NAMALWA (cell line): Measurements from ENCODE around the gene PUS3.
"Not testable (repeated sequence)": the region's sequence is repeated elsewhere in the genome, so short reads cannot be mapped to it uniquely, and the experiment has no call there.

Experiments
- DNase-seq: peaks from one replicate; pipeline ENCODE4 v3.0.0-alpha.2; 2015; ENCODE audit warnings: low spot score

Gene PUS3

GRCh38 chr11:125918140-125918840, 15.3 kb upstream of the PUS3 start:
- DNase-seq, result no peak

- no peak for DNase-seq
These were observed 13.8 kb upstream of the PUS3 start for GRCh38 chr11:125916683-125917347.

- not testable (repeated sequence) for DNase-seq
These were observed 11.6 kb upstream of the PUS3 start for GRCh38 chr11:125914601-125915000.

- DNase-seq, result no peak
These were observed 7.3 kb upstream of the PUS3 start for GRCh38 chr11:125910226-125910849.

GRCh38 chr11:125904678-125905077, 1.7 kb upstream of the PUS3 start:
- no peak for DNase-seq

- DNase-seq, result no peak
These were observed 979 bp upstream of the PUS3 start, which contains the start of gene DDX25 for GRCh38 chr11:125903711-125904659. Gene DDX25 (plus strand): TSS chr11:125904508. CDS start chr11:125904518, 10 bp downstream.

GRCh38 chr11:125902277-125902926, 604 bp downstream of the PUS3 start:
- no peak for DNase-seq

GRCh38 chr11:125901872-125902271, 1.1 kb downstream of the PUS3 start:
- no peak for DNase-seq

- no peak for DNase-seq
These were observed 10.0 kb downstream of the PUS3 start for GRCh38 chr11:125892994-125893393.

- no peak for DNase-seq
These were observed 10.9 kb downstream of the PUS3 start for GRCh38 chr11:125892071-125892470.

GRCh38 chr11:125890447-125891100, 12.4 kb downstream of the PUS3 start:
- no peak for DNase-seq

GRCh38 chr11:125887373-125888324, 15.4 kb downstream of the PUS3 start, which contains the start of gene HYLS1:
Gene HYLS1 (plus strand): TSS chr11:125887668. CDS start chr11:125899369, 11,701 bp downstream.
- peak; percentile 96 for DNase-seq

GRCh38 chr11:125886997-125887372, 16.0 kb downstream of the PUS3 start:
- peak; percentile 61 for DNase-seq

- no peak for DNase-seq
These were observed 19.6 kb downstream of the PUS3 start for GRCh38 chr11:125883375-125883774.

GRCh38 chr11:125881291-125881690, 21.7 kb downstream of the PUS3 start:
- no peak for DNase-seq

GRCh38 chr11:125874556-125875124, 28.4 kb downstream of the PUS3 start:
- DNase-seq, result peak; percentile 67

GRCh38 chr11:125873881-125874555, 29.0 kb downstream of the PUS3 start:
- no peak for DNase-seq

- no peak for DNase-seq
These were observed 30.9 kb downstream of the PUS3 start for GRCh38 chr11:125872138-125872491.
